Measurements from ENCODE around the gene XPR1. TPM values are rescaled to one million over a fixed set of nuclear protein-coding genes. Genes with fewer than 3 reads are reported as not detected.

Gene XPR1
- total RNA-seq, 1 experiment from 2014 or later = 16.8 TPM

GRCh38 chr1:180902541-180902940, 270.7 kb downstream of the XPR1 start:
- CTCF ChIA-PET = no interaction called here
- intact Hi-C loops (cut with micrococcal nuclease; ENCODE audit: unreplicated experiment) = no loop called here

GRCh38 chr1:180905927-180906326, 274.1 kb downstream of the XPR1 start:
- Histone ChIP-seq H3K4me1 (replicated peaks; ENCODE audit: insufficient read depth) (no peaks in the 10 kb centered on the region), H3K9me3 (ENCODE audit: insufficient read depth, low read depth) (no peaks in the 10 kb centered on the region), H3K27me3 (ENCODE audit: insufficient read depth, low read depth) (no peaks in the 10 kb centered on the region; the same call in 1 of the 2 replicates), H3K4me2 (no peak overlapping the region), H2AFZ (no peak overlapping the region), H3F3A (ENCODE audit: insufficient read depth, low read depth) (no peaks in the 10 kb centered on the region), H4K20me1 (ENCODE audit: insufficient read depth) (no peaks in the 10 kb centered on the region), H3K27ac (no peak overlapping the region), H3K4me3 (no peak overlapping the region), H3K9me2 (ENCODE audit: insufficient read depth) (no peaks in the 10 kb centered on the region), H3K79me2 (ENCODE audit: low read depth) (no peaks in the 10 kb centered on the region), H3K36me3 (ENCODE audit: low read depth) (no peaks in the 10 kb centered on the region)
- ChIA-PET POLR2A (ENCODE audit: unreplicated experiment) (interaction anchor here (0.6 kb wide), 1 partner anchor 978 kb away, joined by 12 read pairs; no protein-coding TSS in a partner anchor), CTCF (no interaction called here)
- no peak for TF ChIP-seq EZH2 (IDR thresholded peaks at IDR 0.05; ENCODE audit: low read depth)
- no peak for TF ChIP-seq CTCF (conservative IDR thresholded peaks at IDR 0.05)
- intact Hi-C loops (cut with micrococcal nuclease; ENCODE audit: unreplicated experiment) = no loop called here
- DNase-seq = no peak
- BruUV-seq (replicated peaks) = no TSS peak

More at GRCh38 chr1:180902541-180902940, 270.7 kb downstream of the XPR1 start:
- Histone ChIP-seq H4K20me1 (ENCODE audit: insufficient read depth) (no peaks in the 10 kb centered on the region), H3F3A (ENCODE audit: insufficient read depth, low read depth) (no peaks in the 10 kb centered on the region), H3K36me3 (ENCODE audit: low read depth) (no peaks in the 10 kb centered on the region), H2AFZ (no peak overlapping the region), H3K4me3 (no peak overlapping the region), H3K4me1 (replicated peaks; ENCODE audit: insufficient read depth) (no peaks in the 10 kb centered on the region), H3K4me2 (no peak overlapping the region), H3K9me3 (ENCODE audit: insufficient read depth, low read depth) (no peaks in the 10 kb centered on the region), H3K27me3 (ENCODE audit: insufficient read depth, low read depth) (no peaks in the 10 kb centered on the region; the same call in 1 of the 2 replicates), H3K79me2 (ENCODE audit: low read depth) (no peaks in the 10 kb centered on the region), H3K9me2 (ENCODE audit: insufficient read depth) (no peaks in the 10 kb centered on the region), H3K27ac (no peak overlapping the region)
- POLR2A ChIA-PET (ENCODE audit: unreplicated experiment) = no interaction called here
- TF ChIP-seq CTCF (conservative IDR thresholded peaks at IDR 0.05) (no peak), EZH2 (IDR thresholded peaks at IDR 0.05; ENCODE audit: low read depth) (no peak)
- no TSS peak for BruUV-seq (replicated peaks)
- no peak for DNase-seq

DNA sequence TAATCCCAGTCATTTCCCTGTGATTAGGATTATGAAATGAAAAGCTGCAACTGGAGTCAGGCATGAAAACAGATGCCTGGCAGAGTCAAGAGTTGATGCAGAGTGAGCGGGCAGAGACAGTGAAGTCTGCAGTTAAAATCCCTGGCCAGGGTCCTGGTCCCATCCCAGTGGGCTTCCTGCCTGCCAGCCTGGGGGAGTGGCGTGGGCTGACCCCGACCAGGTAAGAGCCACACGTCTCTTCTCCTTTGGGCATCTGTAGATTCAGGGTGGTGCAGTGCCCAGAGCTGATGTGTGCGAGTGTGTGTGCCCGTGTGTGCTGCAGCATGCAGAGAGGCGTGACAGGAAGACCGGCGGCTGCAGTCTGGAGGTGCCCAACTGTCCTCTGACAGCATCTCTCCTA, 274.7 kb downstream of the XPR1 start:
- Histone ChIP-seq H3K9me3 (ENCODE audit: insufficient read depth, low read depth) (no peaks in the 10 kb centered on the region), H3K4me3 (no peak overlapping the region), H2AFZ (no peak overlapping the region), H3K27ac (no peak overlapping the region), H3K4me1 (replicated peaks; ENCODE audit: insufficient read depth) (no peaks in the 10 kb centered on the region; the same call in 1 of the 2 replicates), H3K36me3 (ENCODE audit: low read depth) (no peaks in the 10 kb centered on the region), H3K27me3 (ENCODE audit: insufficient read depth, low read depth) (no peaks in the 10 kb centered on the region; the same call in 1 of the 2 replicates), H3K79me2 (ENCODE audit: low read depth) (no peaks in the 10 kb centered on the region), H3F3A (ENCODE audit: insufficient read depth, low read depth) (no peaks in the 10 kb centered on the region), H3K4me2 (no peak overlapping the region), H4K20me1 (ENCODE audit: insufficient read depth) (no peaks in the 10 kb centered on the region), H3K9me2 (ENCODE audit: insufficient read depth) (no peaks in the 10 kb centered on the region)
- POLR2A ChIA-PET (ENCODE audit: unreplicated experiment) = interaction anchor here (0.6 kb wide), 1 partner anchor 979 kb away, joined by 12 read pairs; no protein-coding TSS in a partner anchor
- intact Hi-C loops (cut with micrococcal nuclease; ENCODE audit: unreplicated experiment) = no loop called here
- no TSS peak for BruUV-seq (replicated peaks)
- DNase-seq = no peak
- TF ChIP-seq EZH2 (IDR thresholded peaks at IDR 0.05; ENCODE audit: low read depth) (no peak), CTCF (conservative IDR thresholded peaks at IDR 0.05) (no peak)
- CTCF ChIA-PET = no interaction called here

Measured in PC-9 (cell line).